Stomach smooth muscle (tissue), 2 donors: Measurements from ENCODE around the gene LRRC53.

ENCODE experiments used
- H3K27ac ChIP-seq: one replicate; pipeline ENCODE4 v1.7.0; 2013; ENCODE audit warnings: mild to moderate bottlenecking, low read length, inconsistent platforms
- H3K27me3 ChIP-seq, 2 donors: one replicate each; pipeline ENCODE4 v1.7.0; 2013; ENCODE audit warnings: low read length in 2 of 2; ENCODE audit not compliant: insufficient read depth in 2 of 2, control insufficient read depth in 1 of 2
- H3K36me3 ChIP-seq, 2 donors: one replicate each; pipeline ENCODE4 v1.7.0; 2013; ENCODE audit warnings: low read length in 2 of 2; ENCODE audit not compliant: control insufficient read depth in 2 of 2, insufficient read depth in 2 of 2
- H3K4me1 ChIP-seq: one replicate; pipeline ENCODE4 v1.7.0; 2013; ENCODE audit warnings: low read length; ENCODE audit not compliant: control insufficient read depth, insufficient read depth
- H3K4me3 ChIP-seq, 2 donors: one replicate each; pipeline ENCODE4 v1.7.0; 2013; ENCODE audit warnings: low read length in 2 of 2
- H3K9ac ChIP-seq, 2 donors: one replicate each; pipeline ENCODE4 v1.7.0; 2013; ENCODE audit warnings: low read length in 2 of 2, mild to moderate bottlenecking in 1 of 2
- H3K9me3 ChIP-seq, 2 donors: one replicate each; pipeline ENCODE4 v1.7.0; 2013; ENCODE audit warnings: low read length in 2 of 2; ENCODE audit not compliant: control insufficient read depth in 2 of 2
- donor health status: healthy.
- donor health status: Pancreatic carcinoma.

LRRC53 gene

GRCh38 chr1:74523873-74524480 is 11.6 kb upstream of the LRRC53 start:
- Histone ChIP-seq H3K4me3 (no peak overlapping the region), H3K27me3 (no peaks in the 10 kb centered on the region), H3K9me3 (no peaks in the 10 kb centered on the region), H3K27ac (no peak overlapping the region), H3K9ac (no peak overlapping the region), H3K36me3 (no peaks in the 10 kb centered on the region), H3K4me1 (no peaks in the 10 kb centered on the region)

- Histone ChIP-seq H3K27ac (no peak overlapping the region), H3K4me1 (no peaks in the 10 kb centered on the region), H3K27me3 (no peaks in the 10 kb centered on the region), H3K9me3 (no peaks in the 10 kb centered on the region), H3K4me3 (no peak overlapping the region), H3K36me3 (no peaks in the 10 kb centered on the region), H3K9ac (no peak overlapping the region)
These were observed 9.7 kb upstream of the LRRC53 start for GRCh38 chr1:74522148-74522547.

GRCh38 chr1:74517599-74518051 is 5.2 kb upstream of the LRRC53 start:
- Histone ChIP-seq H3K27ac (no peak overlapping the region), H3K36me3 (no peaks in the 10 kb centered on the region), H3K4me3 (no peak overlapping the region), H3K4me1 (no peaks in the 10 kb centered on the region), H3K9ac (no peak overlapping the region), H3K27me3 (no peaks in the 10 kb centered on the region), H3K9me3 (no peaks in the 10 kb centered on the region)

- Histone ChIP-seq H3K27me3 (no peaks in the 10 kb centered on the region), H3K9ac (no peak overlapping the region), H3K27ac (no peak overlapping the region), H3K4me3 (no peak overlapping the region), H3K36me3 (no peaks in the 10 kb centered on the region), H3K9me3 (no peaks in the 10 kb centered on the region), H3K4me1 (no peaks in the 10 kb centered on the region)
These were observed 1.2 kb upstream of the LRRC53 start for GRCh38 chr1:74513411-74514300.

- Histone ChIP-seq H3K9me3 (no peaks in the 10 kb centered on the region), H3K4me3 (no peak overlapping the region), H3K27me3 (no peaks in the 10 kb centered on the region), H3K4me1 (no peaks in the 10 kb centered on the region), H3K9ac (no peak overlapping the region), H3K36me3 (no peaks in the 10 kb centered on the region), H3K27ac (no peak overlapping the region)
These were observed 4.0 kb downstream of the LRRC53 start for GRCh38 chr1:74508449-74508848.

GRCh38 chr1:74505928-74506710 is 6.3 kb downstream of the LRRC53 start:
- H3K4me3 ChIP-seq, result no peak overlapping the region
- H3K9me3 ChIP-seq, result no peaks in the 10 kb centered on the region
- H3K27me3 ChIP-seq, result no peaks in the 10 kb centered on the region
- no peaks in the 10 kb centered on the region for H3K36me3 ChIP-seq
- H3K27ac ChIP-seq, result no peak overlapping the region
- no peaks in the 10 kb centered on the region for H3K4me1 ChIP-seq
- H3K9ac ChIP-seq, result no peak overlapping the region

- H3K27ac ChIP-seq, result no peak overlapping the region
- H3K36me3 ChIP-seq, result no peaks in the 10 kb centered on the region
- H3K27me3 ChIP-seq, result no peaks in the 10 kb centered on the region
- H3K4me1 ChIP-seq, result no peaks in the 10 kb centered on the region
- no peak overlapping the region for H3K4me3 ChIP-seq
- no peak overlapping the region for H3K9ac ChIP-seq
- H3K9me3 ChIP-seq, result no peaks in the 10 kb centered on the region
These were observed 7.4 kb downstream of the LRRC53 start for GRCh38 chr1:74504933-74505512.

- no peaks in the 10 kb centered on the region for H3K27me3 ChIP-seq
- no peak overlapping the region for H3K4me3 ChIP-seq
- no peaks in the 10 kb centered on the region for H3K9me3 ChIP-seq
- no peaks in the 10 kb centered on the region for H3K4me1 ChIP-seq
- no peak overlapping the region for H3K9ac ChIP-seq
- no peaks in the 10 kb centered on the region for H3K36me3 ChIP-seq
- H3K27ac ChIP-seq, result no peak overlapping the region
These were observed 8.1 kb downstream of the LRRC53 start for GRCh38 chr1:74504125-74504932.

- Histone ChIP-seq H3K27ac (no peak overlapping the region), H3K36me3 (no peaks in the 10 kb centered on the region), H3K27me3 (no peaks in the 10 kb centered on the region), H3K9me3 (no peaks in the 10 kb centered on the region), H3K4me1 (no peaks in the 10 kb centered on the region), H3K9ac (no peak overlapping the region), H3K4me3 (no peak overlapping the region)
These were observed 9.6 kb downstream of the LRRC53 start for GRCh38 chr1:74502858-74503257.

- Histone ChIP-seq H3K9me3 (no peaks in the 10 kb centered on the region), H3K27me3 (no peaks in the 10 kb centered on the region), H3K4me1 (no peaks in the 10 kb centered on the region), H3K9ac (no peak overlapping the region), H3K36me3 (no peaks in the 10 kb centered on the region), H3K27ac (no peak overlapping the region), H3K4me3 (no peak overlapping the region)
These were observed 10.0 kb downstream of the LRRC53 start for GRCh38 chr1:74502432-74502831.
